Measurements from ENCODE around the gene UGT1A8. TPM values are rescaled to one million over a fixed set of nuclear protein-coding genes. Genes with fewer than 3 reads are reported as not detected.

UGT1A8 gene
- polyA plus RNA-seq, 1 of the 3 experiments (the other 2 are of a cell fraction), result not detected

- 65% methylated on average over 2 of the region's 2 CpGs for WGBS (ENCODE audit: low lambda C conversion rate)
- ChIA-PET POLR2A (no interaction called here), CTCF (no interaction called here)
- no peak for DNase-seq
- Histone ChIP-seq H2AFZ (ENCODE audit: low read depth) (no peak overlapping the region), H3K79me2 (ENCODE audit: insufficient read depth) (no peaks in the 10 kb centered on the region), H3K9me3 (no peaks in the 10 kb centered on the region), H3K9ac (no peak overlapping the region), H3K4me1 (ENCODE audit: control insufficient read depth in 1 of 2, insufficient read depth in 2 of 2, low read depth in 1 of 2, low read length in 1 of 2) (no peaks in the 10 kb centered on the region; a peak in 2 of 4 replicates), H3K4me3 (ENCODE audit: low read depth in 2 of 2, low read length in 1 of 2) (no peak overlapping the region), H3F3A (replicated peaks; ENCODE audit: insufficient read depth) (peaks cover 2% of the 10 kb centered on the region), H4K20me1 (ENCODE audit: insufficient read depth) (no peaks in the 10 kb centered on the region), H3K27me3 (ENCODE audit: insufficient read depth) (no peaks in the 10 kb centered on the region; the same call in 1 of the 2 replicates), H3K27ac (ENCODE audit: low read depth in 2 of 2, low read length in 1 of 2) (no peak overlapping the region), H3K4me2 (no peak overlapping the region), H3K9me2 (no peaks in the 10 kb centered on the region), H3K36me3 (replicated peaks in 1 of 2; ENCODE audit: control insufficient read depth in 1 of 2, insufficient read depth in 2 of 2, low read length in 1 of 2) (no peaks in the 10 kb centered on the region)
- TF ChIP-seq IRF3 (IDR thresholded peaks at IDR 0.05; ENCODE audit: low read depth, low read length) (no peak), NRF1 (IDR thresholded peaks at IDR 0.05; ENCODE audit: low read depth, low read length) (no peak), ZBTB33 (IDR thresholded peaks at IDR 0.05; ENCODE audit: borderline replicate concordance, low read depth) (no peak), RXRA (IDR thresholded peaks at IDR 0.05; ENCODE audit: borderline replicate concordance, low read depth) (no peak), YY1 (IDR thresholded peaks at IDR 0.05; ENCODE audit: low read depth) (no peak), RFX5 (IDR thresholded peaks at IDR 0.05; ENCODE audit: low read length) (no peak), PBX3 (IDR thresholded peaks at IDR 0.05) (no peak), RAD21 (IDR thresholded peaks at IDR 0.05; ENCODE audit: low read length) (no peak), NFIC (IDR thresholded peaks at IDR 0.05; ENCODE audit: borderline replicate concordance) (no peak)
Observed at GRCh38 chr2:233714121-233714520, 96.7 kb downstream of the UGT1A8 start.

- 51% methylated on average over 7 of the region's 7 CpGs for WGBS (ENCODE audit: low lambda C conversion rate)
Observed at GRCh38 chr2:233718552-233718951, 101.1 kb downstream of the UGT1A8 start, which contains the start of gene UGT1A4. TSS of gene UGT1A4 (plus strand) at chr2:233718736. CDS start at chr2:233718821, 85 bp downstream.

More at GRCh38 chr2:233718552-233718951, 101.1 kb downstream of the UGT1A8 start, which contains the start of gene UGT1A4:
- no peaks in the 10 kb centered on the region for H3K9me3 ChIP-seq
- H3K27me3 ChIP-seq (ENCODE audit: insufficient read depth), result no peaks in the 10 kb centered on the region; the same call in 1 of the 2 replicates
- no peaks in the 10 kb centered on the region for H3K4me1 ChIP-seq (ENCODE audit: control insufficient read depth in 1 of 2, insufficient read depth in 2 of 2, low read depth in 1 of 2, low read length in 1 of 2)
- no peak for TF ChIP-seq NFIC (IDR thresholded peaks at IDR 0.05; ENCODE audit: borderline replicate concordance)
- no peak for TF ChIP-seq FOXJ3 (CRISPR knock-in tag; IDR thresholded peaks at IDR 0.05)
- TF ChIP-seq FOXM1 (IDR thresholded peaks at IDR 0.05; ENCODE audit: low read depth), result no peak
- no peak for TF ChIP-seq TEAD4 (IDR thresholded peaks at IDR 0.05; ENCODE audit: borderline replicate concordance, insufficient read depth)
- TF ChIP-seq MAX (IDR thresholded peaks at IDR 0.05; ENCODE audit: low read depth), result no peak
- TF ChIP-seq CHD2 (IDR thresholded peaks at IDR 0.05; ENCODE audit: low read length, partially characterized antibody), result no peak
- no peak for TF ChIP-seq EZH2phosphoT487 (IDR thresholded peaks at IDR 0.05; ENCODE audit: borderline replicate concordance, low read depth)
- TF ChIP-seq POLR2AphosphoS5 (IDR thresholded peaks at IDR 0.05; ENCODE audit: low read depth, low read length), result no peak
- no peak for TF ChIP-seq MXI1 (IDR thresholded peaks at IDR 0.05; ENCODE audit: low read depth, low read length)
- TF ChIP-seq GABPA (IDR thresholded peaks at IDR 0.05; ENCODE audit: low read depth), result no peak
- TF ChIP-seq REST (IDR thresholded peaks at IDR 0.05; ENCODE audit: low read depth, low read length), result no peak
- no peak for TF ChIP-seq USF1 (IDR thresholded peaks at IDR 0.05; ENCODE audit: borderline replicate concordance, low read depth)
- no peak for TF ChIP-seq RCOR1 (IDR thresholded peaks at IDR 0.05; ENCODE audit: low read length)
- no peaks in the 10 kb centered on the region for H4K20me1 ChIP-seq (ENCODE audit: insufficient read depth)
- no peak within 1 kb of the TSS for H2AFZ ChIP-seq (ENCODE audit: low read depth)
- no peak for DNase-seq
- H3K9me2 ChIP-seq, result no peaks in the 10 kb centered on the region
- H3K4me2 ChIP-seq, result no peak within 1 kb of the TSS
- H3K4me3 ChIP-seq (ENCODE audit: low read depth in 2 of 2, low read length in 1 of 2), result no peak within 1 kb of the TSS
- H3F3A ChIP-seq (replicated peaks; ENCODE audit: insufficient read depth), result no peaks in the 10 kb centered on the region
- CTCF ChIA-PET, result no interaction called here
- POLR2A ChIA-PET, result no interaction called here
- no peaks in the 10 kb centered on the region for H3K79me2 ChIP-seq (ENCODE audit: insufficient read depth)
- H3K9ac ChIP-seq, result no peak within 1 kb of the TSS
- H3K27ac ChIP-seq (ENCODE audit: low read depth in 2 of 2, low read length in 1 of 2), result no peak within 1 kb of the TSS
- no peaks in the 10 kb centered on the region for H3K36me3 ChIP-seq (replicated peaks in 1 of 2; ENCODE audit: control insufficient read depth in 1 of 2, insufficient read depth in 2 of 2, low read length in 1 of 2)

Measured in SK-N-SH (cell line).